ENCODE measurements around the gene CACNA1C. TPM values are rescaled to one million over a fixed set of nuclear protein-coding genes. Genes with fewer than 3 reads are reported as not detected.

Gene CACNA1C
- total RNA-seq, 1 donor from 2014 or later, result 0.02 TPM

DNA sequence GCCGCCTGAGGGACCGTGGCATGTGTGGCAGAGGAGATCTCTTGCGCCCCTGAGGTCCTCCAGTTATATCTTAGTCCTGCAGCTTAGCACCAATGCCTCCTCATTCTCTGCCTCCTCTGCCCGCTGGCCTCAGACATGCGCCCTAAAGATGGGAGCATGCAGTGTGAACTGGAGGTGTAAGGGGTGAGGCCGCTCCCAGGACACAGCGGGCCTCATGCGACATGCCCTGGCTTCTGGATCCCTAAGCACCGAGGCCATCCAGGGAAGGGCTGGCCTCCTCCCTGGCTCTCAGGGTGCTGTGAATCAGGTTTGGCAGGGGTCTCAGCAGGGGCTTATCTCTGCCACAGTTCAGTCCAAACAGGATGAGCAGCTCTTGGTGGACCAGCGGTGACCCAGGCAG, 86.9 kb downstream of the CACNA1C start:
- no peaks in the 10 kb centered on the region for H3K9me3 Mint-ChIP-seq
- no peak for ATAC-seq (ENCODE audit: low read depth)

DNA sequence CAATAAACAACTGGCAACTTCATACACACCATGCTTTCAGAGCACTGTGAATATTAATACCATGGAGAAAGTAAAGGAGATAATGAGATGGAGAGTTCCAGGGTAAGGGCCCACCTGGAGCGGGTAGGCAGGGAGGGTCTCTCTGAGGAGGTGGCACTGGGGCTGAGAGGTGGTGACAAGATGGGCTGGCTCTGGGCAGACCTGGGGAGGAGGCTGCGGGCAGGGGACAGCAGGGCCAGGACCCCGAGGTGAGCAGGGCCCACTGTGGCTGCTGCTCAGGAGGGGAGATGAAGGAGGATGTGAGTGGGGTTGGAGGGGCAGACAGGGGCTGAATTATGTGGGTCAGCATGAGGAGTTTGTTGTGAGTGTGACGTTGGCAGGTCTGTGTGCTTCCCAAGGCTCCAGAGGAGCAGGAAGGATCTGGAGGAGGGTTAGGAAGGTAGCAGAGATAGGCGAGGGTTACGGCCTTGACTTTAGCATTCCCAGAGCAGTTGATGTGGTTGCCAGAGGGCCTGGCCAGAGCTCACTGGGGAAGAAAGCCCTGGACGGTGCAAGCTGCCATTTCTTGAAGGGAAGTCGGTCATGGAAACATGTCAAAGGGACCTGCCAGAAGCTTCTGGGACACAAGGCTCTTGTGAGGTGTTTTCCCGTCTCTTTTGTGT, 88.2 kb downstream of the CACNA1C start:
- CTCF ChIA-PET, result no interaction called here
- H3K4me3 Mint-ChIP-seq, result no peak overlapping the region
- intact Hi-C loops (cut with micrococcal nuclease), result no loop called here
- H3K36me3 Mint-ChIP-seq (ENCODE audit: low read depth), result no peaks in the 10 kb centered on the region
- peaks cover 14% of the 10 kb centered on the region for H3K27me3 Mint-ChIP-seq
- H3K4me1 Mint-ChIP-seq, result no peaks in the 10 kb centered on the region
- DNase-seq (no peak), ATAC-seq (ENCODE audit: low read depth) (no peak)
- POLR2A ChIA-PET, result no interaction called here
- no peaks in the 10 kb centered on the region for H3K9me3 Mint-ChIP-seq
- TF ChIP-seq, protein P1, sequence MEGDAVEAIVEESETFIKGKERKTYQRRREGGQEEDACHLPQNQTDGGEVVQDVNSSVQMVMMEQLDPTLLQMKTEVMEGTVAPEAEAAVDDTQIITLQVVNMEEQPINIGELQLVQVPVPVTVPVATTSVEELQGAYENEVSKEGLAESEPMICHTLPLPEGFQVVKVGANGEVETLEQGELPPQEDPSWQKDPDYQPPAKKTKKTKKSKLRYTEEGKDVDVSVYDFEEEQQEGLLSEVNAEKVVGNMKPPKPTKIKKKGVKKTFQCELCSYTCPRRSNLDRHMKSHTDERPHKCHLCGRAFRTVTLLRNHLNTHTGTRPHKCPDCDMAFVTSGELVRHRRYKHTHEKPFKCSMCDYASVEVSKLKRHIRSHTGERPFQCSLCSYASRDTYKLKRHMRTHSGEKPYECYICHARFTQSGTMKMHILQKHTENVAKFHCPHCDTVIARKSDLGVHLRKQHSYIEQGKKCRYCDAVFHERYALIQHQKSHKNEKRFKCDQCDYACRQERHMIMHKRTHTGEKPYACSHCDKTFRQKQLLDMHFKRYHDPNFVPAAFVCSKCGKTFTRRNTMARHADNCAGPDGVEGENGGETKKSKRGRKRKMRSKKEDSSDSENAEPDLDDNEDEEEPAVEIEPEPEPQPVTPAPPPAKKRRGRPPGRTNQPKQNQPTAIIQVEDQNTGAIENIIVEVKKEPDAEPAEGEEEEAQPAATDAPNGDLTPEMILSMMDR (IDR thresholded peaks at IDR 0.05), result no peak
- H3K27ac Mint-ChIP-seq, result no peak overlapping the region

More for the DNA sequence above, 86.9 kb downstream of the CACNA1C start:
- Mint-ChIP-seq H3K36me3 (ENCODE audit: low read depth) (no peaks in the 10 kb centered on the region), H3K27me3 (peaks cover 10% of the 10 kb centered on the region), H3K4me3 (no peak overlapping the region), H3K4me1 (no peaks in the 10 kb centered on the region), H3K27ac (no peak overlapping the region)
- TF ChIP-seq, protein P1 (IDR thresholded peaks at IDR 0.05), result no peak
- intact Hi-C loops (cut with micrococcal nuclease), result no loop called here
- POLR2A ChIA-PET, result no interaction called here
- CTCF ChIA-PET, result no interaction called here
- DNase-seq, result no peak

DNA sequence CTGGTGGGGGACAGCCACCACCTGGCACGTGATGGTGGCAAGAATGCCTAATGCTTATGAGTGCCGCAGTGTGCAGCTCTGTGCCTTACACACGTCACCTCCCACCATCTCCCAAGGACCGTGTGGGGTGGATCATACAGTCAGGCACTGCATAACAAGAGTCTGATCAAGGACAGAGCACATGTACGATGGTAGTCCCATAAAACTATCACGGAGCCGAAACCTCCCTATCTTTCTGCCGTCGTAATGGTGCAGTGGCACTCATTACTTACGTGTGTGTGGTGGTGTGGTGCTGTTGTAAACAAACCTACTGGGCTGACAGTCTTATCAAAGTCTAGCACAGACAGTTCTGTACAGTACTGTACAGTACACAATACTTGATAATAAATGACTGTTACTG, 89.3 kb downstream of the CACNA1C start:
- intact Hi-C loops (cut with micrococcal nuclease), result no loop called here
- peaks cover 16% of the 10 kb centered on the region for H3K27me3 Mint-ChIP-seq
- H3K9me3 Mint-ChIP-seq, result no peaks in the 10 kb centered on the region
- DNase-seq (no peak), ATAC-seq (ENCODE audit: low read depth) (no peak)
- ChIA-PET CTCF (no interaction called here), POLR2A (no interaction called here)
- no peak overlapping the region for H3K4me3 Mint-ChIP-seq
- TF ChIP-seq, protein P1 (IDR thresholded peaks at IDR 0.05), result no peak
- no peak overlapping the region for H3K27ac Mint-ChIP-seq
- no peaks in the 10 kb centered on the region for H3K4me1 Mint-ChIP-seq
- no peaks in the 10 kb centered on the region for H3K36me3 Mint-ChIP-seq (ENCODE audit: low read depth)

DNA sequence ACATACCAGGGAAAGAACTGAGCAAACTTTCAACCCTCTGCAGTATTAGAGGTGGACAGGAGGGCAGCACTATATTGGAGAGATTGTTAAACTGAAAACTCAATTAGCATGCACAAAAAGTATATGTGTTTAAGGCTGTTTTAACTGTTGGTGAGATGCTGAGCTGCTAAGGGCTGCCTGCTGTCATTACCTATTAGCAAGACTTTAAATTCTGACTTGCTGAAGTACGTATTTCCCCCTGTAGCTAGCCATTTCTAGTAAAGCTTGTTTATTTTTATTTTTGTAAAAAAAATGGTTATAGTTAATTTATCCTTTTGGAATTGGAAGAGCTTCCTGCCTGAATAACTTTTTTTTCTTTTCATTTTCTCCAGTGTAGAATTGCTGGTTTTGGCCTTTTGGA, 92.2 kb downstream of the CACNA1C start:
- no peak for ATAC-seq (ENCODE audit: low read depth)
- Mint-ChIP-seq H3K36me3 (ENCODE audit: low read depth) (no peaks in the 10 kb centered on the region), H3K9me3 (no peaks in the 10 kb centered on the region), H3K4me3 (no peak overlapping the region), H3K27ac (no peak overlapping the region), H3K27me3 (peaks cover 28% of the 10 kb centered on the region), H3K4me1 (no peaks in the 10 kb centered on the region)
- POLR2A ChIA-PET, result no interaction called here
- CTCF ChIA-PET, result no interaction called here
- TF ChIP-seq, protein P1 (IDR thresholded peaks at IDR 0.05), result no peak
- intact Hi-C loops (cut with micrococcal nuclease), result no loop called here
- no peak for DNase-seq

DNA sequence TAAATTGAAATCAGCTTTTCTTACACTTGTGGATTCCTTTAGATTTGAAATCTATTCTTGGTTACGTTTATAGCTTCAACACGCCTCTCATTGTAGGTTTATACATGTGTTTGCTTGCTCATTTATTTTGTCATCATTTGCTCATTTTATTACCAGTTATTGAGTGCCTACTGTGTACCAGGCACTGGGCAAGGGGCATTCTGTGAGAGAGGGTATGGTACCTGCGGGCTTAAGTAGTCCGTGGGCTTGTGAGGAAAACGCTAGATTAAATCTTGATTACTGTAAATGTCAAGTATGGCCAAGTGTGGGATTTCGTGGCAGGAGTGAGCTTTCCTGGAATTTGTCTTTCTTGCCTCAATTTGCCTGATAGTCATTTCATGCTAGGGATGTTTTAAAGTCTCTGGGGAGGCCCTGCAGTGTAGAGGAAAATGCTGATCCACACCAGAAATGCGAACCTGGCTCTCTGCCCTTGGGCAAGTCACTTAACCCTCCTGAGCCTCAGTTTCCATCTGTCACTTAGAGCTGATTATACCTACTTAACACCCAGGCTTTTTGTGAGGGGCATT, 92.7 kb downstream of the CACNA1C start:
- peaks cover 30% of the 10 kb centered on the region for H3K27me3 Mint-ChIP-seq
- no peak overlapping the region for H3K27ac Mint-ChIP-seq
- H3K4me1 Mint-ChIP-seq, result no peaks in the 10 kb centered on the region
- ChIA-PET POLR2A (no interaction called here), CTCF (no interaction called here)
- H3K9me3 Mint-ChIP-seq, result no peaks in the 10 kb centered on the region
- ATAC-seq (ENCODE audit: low read depth) (no peak), DNase-seq (no peak)
- no peaks in the 10 kb centered on the region for H3K36me3 Mint-ChIP-seq (ENCODE audit: low read depth)
- intact Hi-C loops (cut with micrococcal nuclease), result no loop called here
- TF ChIP-seq, protein P1 (IDR thresholded peaks at IDR 0.05), result no peak
- H3K4me3 Mint-ChIP-seq, result no peak overlapping the region

Measured in activated B cell treated with CpG ODN at 0.5 μM for 24 hours (primary cell).